ENCODE results near the gene NRL. TPM values are rescaled to one million over a fixed set of nuclear protein-coding genes. Genes with fewer than 3 reads are reported as not detected.

The NRL gene
- total RNA-seq, 3 donors from 2014 or later: 1.2 to 2.3 (median 1.4) TPM

- Mint-ChIP-seq H3K4me1 (ENCODE audit: low read depth) (peaks cover 11% of the 10 kb centered on the region), H3K36me3 (ENCODE audit: insufficient read depth) (peaks cover 3% of the 10 kb centered on the region), H3K9me3 (no peaks in the 10 kb centered on the region), H3K4me3 (no peak overlapping the region), H3K27me3 (ENCODE audit: low read depth) (peaks cover 4% of the 10 kb centered on the region)
- DNase-seq (no peak), ATAC-seq (no peak)
These were observed 44.2 kb downstream of the NRL start for GRCh38 chr14:24070285-24071143.

- DNase-seq (no peak), ATAC-seq (no peak)
- Mint-ChIP-seq H3K27me3 (ENCODE audit: low read depth) (peaks cover 5% of the 10 kb centered on the region), H3K9me3 (no peaks in the 10 kb centered on the region), H3K4me3 (no peak overlapping the region), H3K4me1 (ENCODE audit: low read depth) (peaks cover 11% of the 10 kb centered on the region), H3K36me3 (ENCODE audit: insufficient read depth) (peaks cover 3% of the 10 kb centered on the region)
These were observed 45.4 kb downstream of the NRL start for GRCh38 chr14:24069411-24069735.

- Mint-ChIP-seq H3K4me1 (ENCODE audit: low read depth) (peaks cover 11% of the 10 kb centered on the region), H3K27me3 (ENCODE audit: low read depth) (peaks cover 5% of the 10 kb centered on the region), H3K9me3 (no peaks in the 10 kb centered on the region), H3K4me3 (no peak overlapping the region), H3K36me3 (ENCODE audit: insufficient read depth) (peaks cover 3% of the 10 kb centered on the region)
- no peak for DNase-seq
- no peak for ATAC-seq
These were observed 45.9 kb downstream of the NRL start for GRCh38 chr14:24068711-24069410.

GRCh38 chr14:24067133-24068082 is 47.3 kb downstream of the NRL start:
- Mint-ChIP-seq H3K9me3 (no peaks in the 10 kb centered on the region), H3K27me3 (ENCODE audit: low read depth) (peaks cover 5% of the 10 kb centered on the region), H3K36me3 (ENCODE audit: insufficient read depth) (peaks cover 3% of the 10 kb centered on the region), H3K4me1 (ENCODE audit: low read depth) (peaks cover 11% of the 10 kb centered on the region), H3K4me3 (no peak overlapping the region)
- ATAC-seq (no peak), DNase-seq (no peak)

- Mint-ChIP-seq H3K9me3 (no peaks in the 10 kb centered on the region), H3K36me3 (ENCODE audit: insufficient read depth) (peaks cover 3% of the 10 kb centered on the region), H3K27me3 (ENCODE audit: low read depth) (peaks cover 5% of the 10 kb centered on the region), H3K4me1 (ENCODE audit: low read depth) (peaks cover 11% of the 10 kb centered on the region), H3K4me3 (no peak overlapping the region)
- DNase-seq (no peak), ATAC-seq (no peak)
These were observed 48.1 kb downstream of the NRL start for GRCh38 chr14:24066496-24067132.

- Mint-ChIP-seq H3K9me3 (no peaks in the 10 kb centered on the region), H3K4me3 (no peak overlapping the region), H3K36me3 (ENCODE audit: insufficient read depth) (peaks cover 3% of the 10 kb centered on the region), H3K27me3 (ENCODE audit: low read depth) (peaks cover 2% of the 10 kb centered on the region), H3K4me1 (ENCODE audit: low read depth) (peaks cover 2% of the 10 kb centered on the region)
- no peak for DNase-seq
- no peak for ATAC-seq
These were observed 49.3 kb downstream of the NRL start for GRCh38 chr14:24065408-24065807.

GRCh38 chr14:24064856-24065255 is 49.9 kb downstream of the NRL start:
- H3K27me3 Mint-ChIP-seq (ENCODE audit: low read depth): peaks cover 2% of the 10 kb centered on the region
- no peaks in the 10 kb centered on the region for H3K4me1 Mint-ChIP-seq (ENCODE audit: low read depth)
- DNase-seq (no peak), ATAC-seq (no peak)
- no peaks in the 10 kb centered on the region for H3K9me3 Mint-ChIP-seq
- peaks cover 3% of the 10 kb centered on the region for H3K36me3 Mint-ChIP-seq (ENCODE audit: insufficient read depth)
- no peak overlapping the region for H3K4me3 Mint-ChIP-seq

GRCh38 chr14:24064091-24064795 is 50.5 kb downstream of the NRL start:
- ATAC-seq: no peak
- Mint-ChIP-seq H3K27me3 (ENCODE audit: low read depth) (peaks cover 2% of the 10 kb centered on the region), H3K36me3 (ENCODE audit: insufficient read depth) (peaks cover 3% of the 10 kb centered on the region), H3K9me3 (no peaks in the 10 kb centered on the region), H3K4me3 (no peak overlapping the region), H3K4me1 (ENCODE audit: low read depth) (no peaks in the 10 kb centered on the region)
- no peak for DNase-seq

- H3K4me1 Mint-ChIP-seq (ENCODE audit: low read depth): no peaks in the 10 kb centered on the region
- no peak for ATAC-seq
- peaks cover 3% of the 10 kb centered on the region for H3K36me3 Mint-ChIP-seq (ENCODE audit: insufficient read depth)
- DNase-seq: no peak
- H3K9me3 Mint-ChIP-seq: no peaks in the 10 kb centered on the region
- H3K4me3 Mint-ChIP-seq: no peak overlapping the region
- H3K27me3 Mint-ChIP-seq (ENCODE audit: low read depth): peaks cover 2% of the 10 kb centered on the region
These were observed 51.4 kb downstream of the NRL start for GRCh38 chr14:24063263-24063836.

GRCh38 chr14:24062216-24062980 is 52.4 kb downstream of the NRL start:
- Mint-ChIP-seq H3K9me3 (no peaks in the 10 kb centered on the region), H3K27me3 (ENCODE audit: low read depth) (peaks cover 2% of the 10 kb centered on the region), H3K4me3 (no peak overlapping the region), H3K36me3 (ENCODE audit: insufficient read depth) (peaks cover under 1% of the 10 kb centered on the region), H3K4me1 (ENCODE audit: low read depth) (no peaks in the 10 kb centered on the region)
- ATAC-seq (no peak), DNase-seq (no peak)

GRCh38 chr14:24060984-24061913 is 53.5 kb downstream of the NRL start:
- DNase-seq (no peak), ATAC-seq (no peak)
- no peaks in the 10 kb centered on the region for H3K36me3 Mint-ChIP-seq (ENCODE audit: insufficient read depth)
- no peak overlapping the region for H3K4me3 Mint-ChIP-seq
- no peaks in the 10 kb centered on the region for H3K4me1 Mint-ChIP-seq (ENCODE audit: low read depth)
- no peaks in the 10 kb centered on the region for H3K9me3 Mint-ChIP-seq
- H3K27me3 Mint-ChIP-seq (ENCODE audit: low read depth): peaks cover 2% of the 10 kb centered on the region

GRCh38 chr14:24060443-24060842 is 54.3 kb downstream of the NRL start:
- Mint-ChIP-seq H3K9me3 (no peaks in the 10 kb centered on the region), H3K36me3 (ENCODE audit: insufficient read depth) (no peaks in the 10 kb centered on the region), H3K4me3 (no peak overlapping the region), H3K27me3 (ENCODE audit: low read depth) (peaks cover 2% of the 10 kb centered on the region), H3K4me1 (ENCODE audit: low read depth) (no peaks in the 10 kb centered on the region)
- ATAC-seq (no peak), DNase-seq (no peak)
